NCI-H1105 (cell line): ENCODE results near the gene CEP170B.
"Not testable (repeated sequence)": the region's sequence is repeated elsewhere in the genome, so short reads cannot be mapped to it uniquely, and the experiment has no call there.

Experiments used
- DNase-seq: peaks from one replicate; lab custom pipeline; 2025; lab: John Stamatoyannopoulos, UW

Gene CEP170B

DNA sequence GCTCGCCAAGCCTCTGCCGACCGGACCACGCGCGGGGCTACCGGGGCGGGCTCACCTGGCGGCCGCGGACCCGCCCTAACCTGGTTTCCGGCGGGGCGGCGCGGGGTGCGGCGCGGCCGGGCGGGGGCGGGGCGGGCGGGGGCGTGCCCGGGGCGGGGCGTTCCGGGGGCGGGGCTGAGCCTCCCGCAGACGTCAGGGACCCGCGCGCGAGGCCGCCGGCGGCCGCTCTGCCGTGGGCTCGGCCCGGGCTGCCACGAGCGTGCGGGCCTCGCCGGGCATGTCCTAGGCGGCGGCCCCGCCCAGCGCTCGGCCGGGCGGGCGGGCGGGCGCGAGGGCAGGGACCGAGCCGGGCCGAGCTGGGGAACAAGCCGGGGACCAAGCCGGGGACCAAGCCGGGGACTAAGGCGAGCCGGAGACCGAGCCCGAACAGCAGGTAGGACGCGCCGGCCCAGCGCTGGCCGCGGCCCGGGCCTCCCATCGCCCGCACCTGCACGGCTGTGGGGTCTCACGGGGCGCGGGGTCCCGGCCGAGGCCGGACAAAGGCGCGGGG is at the start of gene CEP170B:
Gene CEP170B (plus strand): TSS at position 188 of the 550 bp plus-strand sequence. CDS start 3,183 bp downstream, outside the sequence.
- DNase-seq = peak; percentile 43

DNA sequence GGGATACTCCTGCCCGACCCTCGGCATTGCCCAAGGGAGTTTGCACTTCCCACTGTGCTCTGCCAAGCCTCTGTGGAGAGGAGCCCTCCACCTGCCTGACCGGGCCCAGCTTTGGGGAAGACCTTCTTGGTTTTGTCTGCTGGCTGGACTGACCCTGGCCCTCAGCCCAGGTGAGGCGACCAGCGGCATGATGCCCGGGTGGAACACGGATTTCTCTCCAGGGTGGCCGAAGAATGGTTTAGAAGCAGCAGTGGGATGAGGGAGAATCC is 48.5 kb upstream of the CEP170B start:
- DNase-seq = no peak

DNA sequence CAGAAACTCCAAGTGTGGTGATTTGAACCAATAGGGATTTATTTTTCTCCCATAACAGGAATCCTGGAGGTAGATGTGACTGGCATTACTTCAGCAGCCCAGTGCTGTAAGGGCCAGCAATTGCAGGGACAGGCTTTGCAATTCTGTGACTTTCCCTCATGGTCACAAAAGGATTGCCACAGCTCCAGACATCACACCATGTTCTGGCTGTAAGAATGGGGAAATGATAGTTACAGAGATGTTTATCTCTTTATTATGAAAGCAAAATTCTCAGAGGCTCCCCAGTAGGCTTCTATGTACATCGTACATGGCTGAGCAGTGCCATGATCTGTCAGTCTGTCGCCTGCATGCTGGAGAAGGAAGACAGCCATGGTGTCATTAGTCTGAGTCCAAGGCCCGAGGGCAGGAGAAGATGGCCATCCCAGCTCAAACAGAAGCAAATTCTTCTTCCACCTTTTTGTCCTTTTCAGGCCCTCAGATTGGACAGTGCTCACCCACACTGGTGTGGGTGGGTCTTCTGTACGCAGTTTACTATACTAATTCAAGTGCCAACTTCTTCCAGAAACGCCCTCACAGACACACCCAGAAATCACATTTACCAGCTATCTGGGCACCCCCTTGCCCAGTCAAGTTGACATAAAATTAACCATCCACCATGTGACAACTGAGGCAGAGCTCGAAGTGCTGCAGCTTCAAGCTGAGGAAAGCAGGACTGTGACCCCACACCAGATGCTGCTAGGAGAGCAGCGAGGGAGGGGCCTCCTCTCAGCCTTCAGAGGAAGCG is 46.9 kb upstream of the CEP170B start:
- no peak for DNase-seq

DNA sequence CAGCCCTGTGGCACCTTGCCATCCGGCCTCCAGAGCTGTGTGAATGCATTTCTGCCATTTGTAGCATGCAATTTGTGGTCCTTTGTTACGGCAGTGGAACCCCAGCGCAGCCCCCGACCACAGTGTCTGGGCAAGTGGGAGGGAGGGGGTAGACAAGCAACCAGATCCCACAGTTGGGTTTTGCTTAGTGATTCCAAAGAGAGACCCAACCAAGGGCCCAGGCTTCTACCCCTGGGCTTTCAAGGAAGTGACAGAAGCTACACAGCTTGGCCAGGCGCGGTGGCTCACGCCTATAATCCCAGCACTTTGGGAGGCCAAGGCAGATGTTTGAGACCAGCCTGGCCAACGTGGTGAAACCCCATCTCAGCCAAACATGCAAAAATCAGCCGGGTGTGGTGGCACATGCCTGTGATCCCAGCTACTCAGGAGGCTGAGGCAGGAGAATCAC is 46.3 kb upstream of the CEP170B start:
- DNase-seq = no peak

DNA sequence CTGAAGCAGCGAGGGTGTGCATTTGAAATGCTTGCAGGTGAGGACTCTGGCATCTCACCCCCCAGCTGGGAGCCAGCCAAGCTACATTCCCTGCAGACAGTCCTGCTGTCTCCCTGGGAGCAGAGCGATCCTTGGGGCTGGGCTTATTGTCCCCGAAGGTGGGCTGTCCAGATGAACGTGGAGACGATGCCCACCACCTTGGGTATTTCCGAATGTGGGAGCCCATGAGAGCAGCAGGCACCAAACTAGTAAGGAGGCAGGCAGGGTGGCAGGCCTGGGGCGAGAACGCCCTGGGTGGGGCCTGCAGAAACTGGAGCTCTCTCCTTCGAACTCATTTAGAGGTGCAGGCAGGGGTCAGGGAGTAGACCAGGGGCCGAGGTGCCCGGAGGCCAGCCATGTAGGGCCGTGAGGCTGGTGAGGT is 45.7 kb upstream of the CEP170B start:
- no peak for DNase-seq

DNA sequence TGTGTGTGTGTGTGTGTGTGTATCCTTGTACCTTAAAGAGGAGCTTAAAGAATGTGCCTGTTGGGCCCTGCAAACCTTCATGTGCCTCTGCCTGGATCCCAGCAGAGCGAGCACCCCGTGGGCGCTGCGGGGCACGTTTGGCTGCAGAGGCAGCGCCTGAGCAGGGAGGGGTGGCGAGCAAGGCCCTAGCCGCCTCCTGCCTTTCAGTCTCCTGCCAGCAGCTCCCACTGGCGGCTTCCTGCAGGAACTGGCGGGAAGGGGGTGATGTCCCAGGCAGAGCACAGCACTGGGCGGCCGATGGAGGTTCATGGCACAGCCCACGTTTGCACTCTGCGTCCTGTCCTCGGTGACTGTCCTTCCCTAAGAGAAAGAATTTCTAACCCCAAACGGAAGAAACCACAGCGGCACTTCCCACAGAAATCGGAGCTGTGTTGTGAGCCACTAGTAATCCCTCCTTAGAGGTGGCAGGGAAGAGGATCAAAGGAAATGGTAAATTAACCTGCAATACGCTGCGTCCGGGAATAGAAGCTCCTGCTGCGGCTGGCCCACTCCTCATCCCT is 44.3 kb upstream of the CEP170B start:
- DNase-seq = no peak

DNA sequence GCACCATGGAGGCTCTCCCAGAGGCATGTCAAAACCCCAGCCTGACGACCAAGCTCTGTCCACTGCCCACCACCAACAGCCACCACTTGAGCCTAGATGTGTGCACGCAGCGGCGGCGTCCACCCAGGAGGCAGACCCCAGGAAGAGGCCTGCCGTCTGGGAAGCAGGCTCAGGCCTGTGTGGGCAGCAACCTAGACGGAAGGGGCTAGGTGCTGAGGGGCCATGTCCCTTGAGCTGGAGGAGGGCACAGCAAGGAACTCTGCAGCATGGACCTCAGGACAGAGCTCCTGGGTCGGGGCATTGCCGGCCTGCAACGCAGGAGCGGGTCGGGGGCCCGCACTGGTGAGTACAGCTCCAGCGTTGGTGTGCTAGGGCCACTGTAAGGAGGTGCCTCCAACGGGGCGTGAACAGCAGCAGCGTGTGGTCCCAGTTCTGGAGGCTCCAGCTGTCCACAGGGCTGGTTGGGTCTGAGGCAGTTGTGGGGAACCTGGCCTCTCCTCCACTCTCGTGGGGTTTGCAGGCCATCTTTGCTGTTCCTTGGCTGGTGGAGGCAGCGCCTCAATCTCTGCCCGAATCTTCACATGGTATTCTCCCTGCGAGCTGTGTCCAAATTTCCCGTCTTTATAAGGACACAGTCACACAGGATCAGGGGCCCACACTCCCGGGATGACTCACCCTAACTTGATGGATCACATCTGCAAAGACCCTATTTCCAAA is 43.7 kb upstream of the CEP170B start:
- no peak for DNase-seq

DNA sequence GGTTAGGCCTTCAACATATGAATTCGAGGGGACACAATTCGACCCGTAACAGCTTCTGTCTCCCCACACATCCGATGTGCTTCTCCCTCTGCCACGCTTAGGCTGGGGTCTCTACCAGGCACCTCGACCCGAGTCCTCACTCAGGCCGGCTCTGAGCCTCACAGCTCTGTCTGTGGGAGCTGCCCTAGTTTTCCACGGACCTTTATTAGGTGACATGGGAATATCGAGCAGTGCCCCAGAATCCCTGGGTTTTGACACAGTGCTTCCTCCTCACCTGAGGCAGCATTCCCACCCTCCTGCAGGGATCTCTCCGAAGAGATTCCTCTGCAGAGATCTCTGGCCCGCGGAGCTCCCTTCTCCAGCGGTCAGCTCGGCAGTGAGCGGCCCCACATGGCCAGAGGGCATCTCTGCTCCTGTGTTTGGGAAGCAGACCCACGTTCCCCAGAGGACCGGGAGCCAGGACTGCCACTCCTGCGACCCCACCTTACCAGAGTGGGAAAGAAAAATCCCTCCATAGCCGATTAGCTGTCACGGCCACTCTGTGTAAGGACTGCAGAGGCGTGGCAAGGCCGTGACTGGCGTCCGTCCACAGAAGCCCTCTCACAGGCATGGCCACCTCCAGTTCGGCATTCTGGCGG is 43.0 kb upstream of the CEP170B start:
- no peak for DNase-seq

DNA sequence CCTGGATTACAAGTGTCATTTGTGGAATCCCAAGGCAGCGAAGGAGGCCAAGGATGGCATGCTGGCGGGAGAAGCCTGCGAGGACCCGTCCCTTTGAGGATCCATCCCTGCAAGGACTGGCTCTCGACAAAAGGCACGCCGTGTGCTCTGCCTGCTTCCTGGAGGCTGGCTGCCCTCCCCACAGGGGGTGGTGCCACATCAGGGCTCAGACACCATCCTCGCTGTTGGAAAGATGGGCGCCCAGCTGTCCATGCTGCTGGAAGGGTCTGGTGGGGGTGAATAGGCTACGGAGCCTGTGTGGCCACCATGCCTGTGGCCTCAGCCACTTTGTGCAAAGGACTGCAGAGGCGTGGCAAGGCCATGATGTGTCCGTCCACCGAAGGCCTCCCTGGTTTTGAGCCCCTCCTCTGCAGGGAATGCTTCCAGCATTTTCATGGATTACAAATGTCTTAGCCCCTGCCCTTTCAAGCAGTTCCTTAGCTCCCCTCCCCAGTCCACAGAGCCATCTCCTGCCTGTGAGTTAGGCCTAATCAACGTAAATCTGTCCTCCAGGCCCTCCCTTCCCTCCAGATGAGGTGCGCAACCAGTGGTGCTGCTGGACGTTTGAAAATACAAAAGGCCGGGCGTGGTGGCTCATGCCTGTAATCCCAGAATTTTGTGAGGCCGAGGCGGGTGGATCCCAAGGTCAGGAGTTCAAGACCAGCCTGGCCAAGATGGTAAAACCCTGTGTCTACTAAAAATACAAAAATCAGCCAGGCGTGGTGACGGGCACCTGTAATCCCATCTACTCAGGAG is 42.0 kb upstream of the CEP170B start:
- no peak for DNase-seq

DNA sequence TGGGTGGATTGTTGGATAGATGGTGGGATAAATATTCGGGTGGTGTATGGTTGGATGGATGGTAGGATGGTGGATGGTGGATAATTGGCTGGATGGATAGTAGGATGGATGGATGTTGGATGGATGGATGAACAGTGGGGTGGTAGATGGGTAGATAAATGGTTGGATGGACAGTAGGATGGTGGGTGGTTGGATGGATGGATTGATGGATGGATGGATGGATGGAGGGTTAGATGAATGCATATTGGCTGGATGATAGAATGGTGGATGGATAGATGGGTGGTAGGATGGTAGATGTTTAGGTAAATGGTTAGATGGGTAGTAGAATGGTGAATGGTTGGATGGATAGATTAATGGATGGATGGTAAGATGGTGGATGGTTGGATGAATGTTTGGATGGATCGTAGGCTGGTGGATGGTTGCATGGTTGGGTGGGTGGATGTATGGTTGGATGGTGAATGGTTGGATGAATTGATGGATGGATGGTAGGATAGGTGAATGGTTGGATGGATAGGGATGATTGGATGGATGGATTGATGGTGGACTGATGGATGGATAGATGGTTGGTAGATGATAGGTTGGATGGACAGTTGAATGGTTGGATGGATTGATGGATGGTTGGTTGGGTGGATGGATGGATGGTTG is 40.6 kb upstream of the CEP170B start:
- no peak for DNase-seq

DNA sequence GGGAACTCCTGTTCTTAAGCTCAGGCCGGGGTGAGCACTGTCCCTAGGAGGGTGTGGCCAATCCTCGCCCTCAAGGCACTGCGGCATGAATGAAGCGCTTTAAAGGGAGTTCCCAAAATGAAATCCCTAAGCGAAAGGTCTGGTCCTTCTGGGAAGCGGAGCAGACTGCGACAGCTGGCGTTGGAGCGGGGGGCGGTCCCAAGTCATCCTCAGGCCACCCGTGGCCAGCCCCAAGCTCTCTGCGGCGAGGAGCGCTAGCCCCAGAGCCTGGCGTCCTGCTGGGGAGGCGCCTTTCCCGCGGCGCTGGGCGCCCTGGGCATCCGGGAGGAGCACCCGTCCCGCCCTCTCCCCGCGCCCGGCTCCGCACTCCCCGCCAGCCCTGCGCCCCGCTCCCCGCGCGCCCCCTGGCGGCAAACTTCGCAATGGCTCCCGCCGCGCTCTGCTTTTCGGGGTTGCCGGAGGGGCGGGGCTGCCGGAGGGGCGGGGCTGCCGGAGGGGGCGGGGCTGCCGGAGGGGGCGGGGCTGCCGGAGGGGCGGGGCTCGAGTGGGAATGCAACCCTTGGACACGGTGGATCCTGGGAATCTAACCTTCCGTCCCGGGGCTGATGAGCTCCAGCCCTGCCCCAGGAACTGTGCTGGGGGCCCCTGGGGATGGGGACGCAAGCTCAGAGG is 38.7 kb upstream of the CEP170B start:
- peak; percentile 78 for DNase-seq

DNA sequence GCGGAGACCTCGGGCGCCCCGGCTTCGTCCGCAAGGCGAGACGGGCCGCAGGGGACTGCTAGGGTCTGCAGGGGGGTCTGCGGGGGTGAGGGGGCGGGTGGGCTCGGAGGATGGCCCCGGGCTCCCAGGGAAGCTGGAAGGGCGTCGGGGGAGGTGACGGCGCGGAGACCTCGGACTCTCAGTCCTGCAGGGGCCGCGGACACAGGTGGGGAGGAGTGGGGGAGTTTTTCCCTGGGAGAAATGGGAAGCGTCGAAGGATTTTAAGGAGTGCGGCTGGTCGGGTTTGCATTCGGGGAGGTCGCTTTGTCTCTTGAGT is 38.2 kb upstream of the CEP170B start:
- DNase-seq = no peak

DNA sequence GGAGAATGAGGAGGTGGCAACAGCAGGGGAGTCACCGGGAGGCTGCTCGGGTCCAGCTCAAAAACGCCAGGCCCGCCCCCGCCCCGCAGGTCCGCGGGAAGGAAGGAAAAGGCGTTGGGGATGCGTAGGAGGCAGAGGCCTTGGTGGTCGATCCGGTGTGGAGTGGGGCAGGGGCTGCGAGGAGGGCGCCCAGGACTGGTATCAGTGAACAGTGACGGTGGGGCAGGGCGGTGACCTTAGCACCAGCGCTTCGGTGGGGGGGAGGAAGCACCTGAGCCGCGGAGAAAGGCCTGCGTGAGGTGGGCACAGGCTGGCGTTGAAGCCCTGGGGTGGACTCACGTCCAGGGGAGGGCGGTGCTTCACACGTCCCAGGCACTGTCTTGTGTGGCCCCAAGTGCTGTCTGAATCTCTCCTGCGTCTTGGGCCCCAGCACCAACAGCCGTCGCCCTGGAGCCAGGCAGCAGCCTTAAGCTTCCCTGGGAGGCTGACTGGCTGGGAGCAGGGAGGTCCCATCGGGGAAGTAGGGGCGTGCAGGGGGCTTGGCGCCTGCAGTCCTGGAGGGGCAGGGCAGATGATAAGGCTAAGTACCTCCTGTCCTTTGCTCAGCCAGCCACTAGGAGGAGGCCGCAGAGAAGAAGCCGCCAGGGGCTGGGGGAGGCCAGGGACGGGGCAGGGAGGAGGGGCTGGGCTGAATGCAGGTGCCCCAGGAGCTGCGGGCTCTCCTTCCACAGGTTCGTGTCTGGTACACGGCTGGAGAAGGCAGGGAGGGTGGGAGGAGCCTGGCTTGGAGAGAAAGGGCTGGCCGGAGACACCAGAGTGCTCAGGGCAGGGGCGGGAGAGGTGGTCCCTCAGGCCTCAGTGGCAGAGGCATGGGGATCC is 37.7 kb upstream of the CEP170B start:
- DNase-seq = peak; percentile 83

DNA sequence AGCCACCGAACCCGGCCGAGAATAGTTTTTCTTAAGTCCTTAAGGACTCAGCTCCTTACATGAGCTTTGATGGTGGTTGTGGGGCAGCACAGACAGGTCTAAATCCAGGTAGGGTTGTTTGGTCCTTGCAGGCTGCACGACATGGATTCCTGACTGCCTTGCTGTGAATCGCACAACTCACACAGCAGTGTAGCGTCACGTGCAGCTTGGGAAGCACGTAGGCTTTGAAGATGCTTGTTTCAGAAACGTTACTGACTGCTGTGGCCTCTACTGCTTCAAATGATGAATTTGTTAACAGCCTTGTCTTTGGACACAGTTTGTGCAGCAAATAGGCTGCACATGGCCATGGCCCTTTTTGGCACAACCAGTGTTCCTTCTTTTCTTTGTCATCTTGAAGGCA is 34.3 kb upstream of the CEP170B start:
- DNase-seq = no peak

DNA sequence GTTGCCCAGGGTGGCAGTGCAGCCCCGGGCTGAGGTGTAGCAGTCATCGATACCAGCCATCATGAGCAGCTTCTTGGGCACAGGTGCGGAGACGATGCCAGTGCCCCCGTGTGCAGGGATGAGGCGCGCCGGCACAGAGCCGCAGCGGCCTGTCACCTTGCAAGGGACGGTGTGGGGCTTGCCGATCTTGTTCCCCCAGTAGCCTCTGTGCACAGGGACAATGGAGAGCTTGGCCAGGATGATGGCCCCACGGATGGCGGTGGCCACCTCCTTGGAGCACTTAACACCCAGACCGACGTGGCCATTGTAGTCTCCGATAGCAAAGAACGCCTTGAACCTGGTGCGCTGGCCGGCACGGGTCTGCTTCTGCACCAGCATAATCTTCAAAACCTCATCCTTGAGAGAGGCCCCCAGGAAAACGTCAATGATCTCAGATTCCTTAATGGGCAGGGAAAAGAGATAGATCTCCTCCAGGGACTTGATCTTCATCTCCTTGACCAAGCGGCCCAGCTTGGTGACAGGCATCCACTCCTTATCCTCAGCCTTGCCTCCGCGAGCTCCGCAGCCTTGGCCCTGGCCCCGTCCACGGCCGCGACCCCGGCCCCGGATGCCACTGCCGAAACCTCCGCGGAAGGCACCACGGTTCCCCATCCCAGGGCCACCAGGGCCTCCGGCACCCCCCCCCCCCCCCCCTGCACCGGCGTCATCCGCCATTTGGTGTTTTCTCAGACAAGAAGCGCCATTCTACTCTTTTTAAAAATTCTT is 28.7 kb upstream of the CEP170B start:
- DNase-seq = not testable (repeated sequence)

DNA sequence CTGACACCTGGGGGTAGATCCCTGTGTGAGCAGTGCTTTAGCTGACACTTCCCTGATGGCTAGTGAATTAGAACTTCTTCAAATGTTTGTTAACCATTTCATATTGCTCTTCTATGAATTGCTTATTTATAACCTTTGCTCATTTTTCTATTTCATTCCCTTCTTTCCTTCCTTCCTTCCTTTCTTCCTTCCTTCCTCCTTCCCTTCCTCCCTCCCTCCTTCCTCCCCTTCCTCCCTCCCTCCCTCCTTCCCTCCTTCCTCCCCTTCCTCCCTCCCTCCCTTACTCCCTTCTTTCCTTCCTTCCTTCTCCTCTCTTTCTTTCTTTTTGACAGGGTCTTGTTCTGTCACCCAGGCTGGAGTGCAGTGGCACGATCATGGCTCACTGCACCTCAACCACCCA is 23.3 kb upstream of the CEP170B start:
- no peak for DNase-seq

DNA sequence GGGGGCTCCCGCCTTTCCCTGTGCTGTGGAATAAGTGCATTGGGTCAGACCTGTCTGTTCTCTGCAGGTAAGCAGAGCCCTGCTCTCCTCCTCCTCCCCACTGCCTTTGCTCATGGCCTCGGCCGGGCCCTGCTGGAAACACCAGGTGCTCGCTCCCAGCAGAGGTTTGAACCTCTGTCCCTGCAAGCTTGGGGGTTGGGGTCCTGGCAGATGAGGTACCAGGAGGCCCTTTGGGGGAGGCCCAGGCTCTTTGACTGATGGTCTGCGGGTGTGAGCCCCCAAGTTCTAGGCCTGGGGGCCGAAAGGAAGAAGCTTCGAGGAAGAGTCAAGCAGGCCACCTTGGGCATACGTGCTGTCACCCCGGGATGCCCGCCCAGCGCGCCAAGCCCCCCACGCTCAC is 22.1 kb upstream of the CEP170B start:
- DNase-seq = no peak

DNA sequence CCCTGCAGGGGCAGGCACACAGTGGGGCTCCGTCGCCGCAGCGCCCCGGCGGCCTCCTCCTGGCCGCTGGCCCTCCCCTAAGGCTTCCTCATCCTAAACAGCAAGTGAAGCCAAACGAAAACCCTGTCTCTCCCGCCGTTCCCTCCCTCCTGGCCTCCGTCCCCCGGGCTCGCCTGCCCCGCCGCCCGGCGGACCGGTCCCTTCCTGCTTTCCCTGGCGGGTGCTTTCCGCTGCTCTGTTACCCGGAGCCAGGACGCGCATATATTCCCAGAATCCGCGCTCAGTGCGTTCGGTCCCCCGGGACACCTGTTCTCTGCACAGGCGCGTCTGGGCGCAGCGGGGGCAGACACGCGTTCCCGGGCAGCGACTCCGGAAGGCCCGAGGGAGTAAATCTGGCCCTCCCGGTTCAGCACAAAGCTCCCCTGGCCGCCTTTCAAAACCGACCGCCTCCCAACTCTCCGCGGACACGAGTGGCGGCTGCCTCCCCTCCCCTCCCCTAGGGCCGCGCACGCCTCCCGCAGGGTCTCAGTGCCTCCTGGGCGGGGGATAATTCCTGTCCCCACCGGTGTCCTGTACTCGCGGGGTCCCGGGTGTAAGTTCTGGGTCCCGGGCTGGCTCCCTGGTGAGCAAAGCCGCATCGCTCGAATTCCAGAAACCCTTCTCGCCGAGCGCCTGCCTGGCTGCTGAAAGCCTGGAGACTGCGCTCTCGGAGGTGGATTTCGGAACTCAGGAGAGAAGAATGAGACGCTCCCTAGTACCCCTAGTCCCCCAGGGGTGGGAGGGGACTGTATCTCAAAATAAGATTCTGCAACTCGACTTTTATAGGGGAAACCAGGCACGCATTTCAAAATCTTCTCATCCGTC is 21.4 kb upstream of the CEP170B start:
- DNase-seq = no peak
